Right ventricle myocardium superior (tissue), 1 donor: ENCODE data around the gene SLC39A13. TPM values are rescaled to one million over a fixed set of nuclear protein-coding genes. Genes with fewer than 3 reads are reported as not detected.

Experiments used
- ATAC-seq: fragments of 200-7000 bp; cut with Tn5 transposase; one replicate; pipeline ENCODE4 v1.9.1; 2020; ENCODE audit warnings: mild to moderate bottlenecking; ENCODE audit not compliant: poor library complexity
- DNase-seq: peaks from one replicate; pipeline ENCODE4 v3.0.0-alpha.2; 2020
- intact Hi-C: fragments of 100-400 bp; cut with DNase I; formaldehyde crosslinking; loops from one replicate; pipeline ENCODE4 v1.11.2; 2022
- total RNA-seq: library from RNA; stranded (reverse); fragmentation: NEBNext Ultra II Directional; extraction: Animal tissue kit (Norgen Biotek cat#: 25700); gene quantifications from one replicate; pipeline ENCODE4 v1.2.1, GENCODE V29; 2021
- donor health status: DM: no; HTN: yes; CAD: no; lungs with severe emphysema.

Gene SLC39A13
- total RNA-seq, 1 donor from 2014 or later: 34.5 TPM

- ATAC-seq (peak; percentile 47), DNase-seq (peak; percentile 84)
- intact Hi-C loops: no loop called here
Observed at GRCh38 chr11:47394322-47395222, 13.8 kb upstream of the SLC39A13 start.

DNA sequence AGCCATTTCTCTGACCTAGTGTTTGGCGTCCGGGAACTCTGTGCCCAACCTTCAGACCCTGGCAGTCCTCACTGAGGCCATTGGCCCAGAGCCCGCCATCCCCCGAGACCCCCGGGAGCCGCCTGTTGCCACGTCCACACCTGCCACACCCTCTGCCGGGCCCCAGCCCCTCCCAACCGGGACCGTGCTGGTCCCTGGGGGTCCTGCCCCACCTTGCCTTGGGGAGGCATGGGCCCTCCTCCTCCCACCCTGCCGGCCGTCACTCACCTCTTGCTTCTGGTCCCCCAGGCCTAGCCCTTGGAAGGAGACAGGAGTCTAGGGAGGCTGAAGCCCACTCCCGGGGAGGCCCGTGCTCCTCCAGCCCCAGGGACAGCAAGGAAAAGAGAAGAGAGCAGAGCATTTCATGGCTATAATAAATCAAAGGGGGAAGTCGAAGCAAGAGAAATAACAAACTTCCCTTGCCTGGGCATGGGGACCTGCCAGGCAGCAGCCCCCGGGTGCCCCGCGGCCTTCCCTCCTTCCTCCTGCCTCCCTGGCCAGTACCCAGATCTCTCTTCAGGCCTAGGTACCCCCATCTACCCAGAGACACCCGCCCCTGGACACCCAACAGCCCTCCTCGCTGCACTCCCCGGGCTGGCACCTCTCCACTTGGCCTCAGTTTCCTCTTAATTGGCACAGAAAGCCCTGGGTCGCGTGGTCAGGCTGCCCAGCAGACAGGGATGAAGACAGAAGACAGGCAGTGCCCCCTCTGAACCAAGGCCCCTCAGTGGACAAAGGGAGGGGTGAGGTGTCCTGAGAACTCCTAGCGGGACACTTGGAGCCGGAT is 13.0 kb upstream of the SLC39A13 start:
- DNase-seq (peak; percentile 51), ATAC-seq (no peak)
- intact Hi-C loops: no loop called here

DNA sequence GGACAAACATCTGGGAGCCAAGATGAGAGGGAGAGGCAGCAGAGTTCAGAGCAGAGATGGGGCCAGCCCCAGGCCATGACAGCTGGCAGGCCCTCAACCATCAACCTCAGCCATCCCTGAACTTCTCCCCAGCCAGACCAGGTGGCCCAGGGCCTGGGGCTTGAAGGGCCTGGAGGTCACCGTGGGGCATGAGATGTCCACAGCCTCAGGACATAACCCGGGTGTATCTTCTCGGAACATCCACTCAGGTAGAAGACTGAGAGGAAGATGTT is 12.4 kb upstream of the SLC39A13 start:
- intact Hi-C loops: no loop called here
- ATAC-seq: no peak
- DNase-seq: no peak

DNA sequence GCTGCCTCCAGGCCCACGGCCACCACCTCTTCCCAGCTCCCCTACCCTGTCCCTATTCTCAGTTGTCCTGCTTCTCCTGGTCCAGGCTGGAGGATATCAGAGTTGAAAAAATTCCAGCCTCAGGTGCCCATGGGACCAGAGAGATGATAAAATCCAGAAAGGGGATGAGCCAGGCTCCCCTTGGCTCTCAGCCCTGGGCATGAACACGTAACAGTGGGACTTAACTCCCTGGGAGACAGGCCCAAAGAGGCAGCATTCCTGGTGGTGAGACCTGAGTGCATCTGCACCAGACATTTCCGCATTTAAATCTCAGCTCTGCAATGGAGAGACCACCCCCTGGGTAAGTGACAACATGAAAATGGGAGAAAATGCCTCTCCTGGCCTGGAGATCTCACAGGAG is 10.4 kb upstream of the SLC39A13 start:
- no peak for DNase-seq
- intact Hi-C loops: no loop called here
- no peak for ATAC-seq

GRCh38 chr11:47398551-47398950 is 9.8 kb upstream of the SLC39A13 start:
- DNase-seq: peak; percentile 46
- ATAC-seq: no peak
- intact Hi-C loops: no loop called here

GRCh38 chr11:47399860-47400767 is 8.3 kb upstream of the SLC39A13 start:
- intact Hi-C loops: no loop called here
- DNase-seq: peak; percentile 60
- ATAC-seq: peak; percentile 86

DNA sequence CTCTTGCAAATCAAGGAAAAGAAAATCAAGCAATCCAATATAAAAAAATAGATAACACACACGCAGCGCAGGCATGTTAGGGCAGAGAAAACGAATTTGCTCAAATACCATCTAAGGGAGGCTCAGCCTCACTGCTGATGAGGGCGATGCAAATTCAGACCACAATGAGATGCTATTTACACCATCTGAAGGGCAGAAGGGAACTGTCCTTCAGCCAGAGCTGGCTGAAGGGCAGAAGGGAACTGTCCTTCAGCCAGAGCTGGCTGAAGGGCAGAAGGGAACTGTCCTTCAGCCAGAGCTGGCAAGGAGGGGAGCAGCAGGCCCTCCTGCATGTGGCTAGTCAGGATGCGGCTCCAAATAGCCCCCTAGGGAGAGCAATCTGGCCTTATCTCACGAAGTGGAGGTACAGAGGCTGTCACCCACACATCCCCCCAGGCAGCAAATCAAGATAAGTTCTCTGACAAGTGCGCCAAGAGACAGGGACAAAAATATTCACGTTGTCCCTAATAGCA is 7.6 kb upstream of the SLC39A13 start:
- ATAC-seq: peak; percentile 93
- DNase-seq: peak; percentile 52
- intact Hi-C loops: no loop called here

- peak; percentile 20 for DNase-seq
- intact Hi-C loops: no loop called here
- no peak for ATAC-seq
Observed at GRCh38 chr11:47403135-47403534, 5.3 kb upstream of the SLC39A13 start.

GRCh38 chr11:47403571-47403970 is 4.8 kb upstream of the SLC39A13 start:
- ATAC-seq (no peak), DNase-seq (peak; percentile 7)
- intact Hi-C loops: no loop called here

- DNase-seq: peak; percentile 45
- intact Hi-C loops: no loop called here
- ATAC-seq: no peak
Observed at GRCh38 chr11:47406896-47407745, 1.3 kb upstream of the SLC39A13 start.

GRCh38 chr11:47408598-47409439 is 429 bp downstream of the SLC39A13 start:
- peak; percentile 61 for DNase-seq
- peak; percentile 9 for ATAC-seq
- intact Hi-C loops: no loop called here

DNA sequence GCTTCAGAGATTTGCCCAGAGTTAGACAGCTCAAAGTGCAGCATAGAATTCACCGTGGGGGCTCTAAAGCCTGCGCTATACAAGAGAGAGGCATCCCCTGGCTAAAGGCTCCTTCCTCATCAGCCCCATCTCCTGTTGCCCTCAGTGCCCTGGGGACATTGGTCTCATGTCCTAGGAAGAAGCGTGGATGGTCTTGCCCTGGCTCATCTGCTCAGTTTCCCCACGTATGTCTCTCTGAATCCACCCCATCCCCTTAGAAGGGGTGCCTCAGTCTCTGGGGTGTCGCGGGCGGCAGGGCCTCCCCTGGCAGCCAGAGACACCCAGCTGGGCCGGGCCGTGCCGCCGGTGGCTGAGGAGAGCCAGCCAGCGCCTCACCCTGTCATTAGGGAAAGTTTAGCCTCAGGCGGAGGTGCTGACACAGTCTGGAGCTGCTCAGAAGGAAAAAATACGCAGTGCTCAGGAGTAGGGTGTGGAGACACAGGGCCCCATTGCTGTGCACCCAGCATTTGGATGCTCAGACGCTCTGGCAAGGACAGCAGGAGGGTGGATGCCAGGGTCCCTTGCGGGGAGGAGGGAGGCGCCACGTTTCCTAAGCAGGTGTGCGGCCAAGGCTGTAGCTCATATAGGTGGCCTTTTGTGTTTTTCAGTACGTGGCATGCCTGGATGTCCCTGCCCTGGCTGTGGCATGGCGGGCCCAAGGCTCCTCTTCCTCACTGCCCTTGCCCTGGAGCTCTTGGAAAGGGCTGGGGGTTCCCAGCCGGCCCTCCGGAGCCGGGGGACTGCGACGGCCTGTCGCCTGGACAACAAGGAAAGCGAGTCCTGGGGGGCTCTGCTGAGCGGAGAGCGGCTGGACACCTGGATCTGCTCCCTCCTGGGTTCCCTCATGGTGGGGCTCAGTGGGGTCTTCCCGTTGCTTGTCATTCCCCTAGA is 1.3 kb downstream of the SLC39A13 start:
- intact Hi-C loops: no loop called here
- ATAC-seq: no peak
- no peak for DNase-seq

DNA sequence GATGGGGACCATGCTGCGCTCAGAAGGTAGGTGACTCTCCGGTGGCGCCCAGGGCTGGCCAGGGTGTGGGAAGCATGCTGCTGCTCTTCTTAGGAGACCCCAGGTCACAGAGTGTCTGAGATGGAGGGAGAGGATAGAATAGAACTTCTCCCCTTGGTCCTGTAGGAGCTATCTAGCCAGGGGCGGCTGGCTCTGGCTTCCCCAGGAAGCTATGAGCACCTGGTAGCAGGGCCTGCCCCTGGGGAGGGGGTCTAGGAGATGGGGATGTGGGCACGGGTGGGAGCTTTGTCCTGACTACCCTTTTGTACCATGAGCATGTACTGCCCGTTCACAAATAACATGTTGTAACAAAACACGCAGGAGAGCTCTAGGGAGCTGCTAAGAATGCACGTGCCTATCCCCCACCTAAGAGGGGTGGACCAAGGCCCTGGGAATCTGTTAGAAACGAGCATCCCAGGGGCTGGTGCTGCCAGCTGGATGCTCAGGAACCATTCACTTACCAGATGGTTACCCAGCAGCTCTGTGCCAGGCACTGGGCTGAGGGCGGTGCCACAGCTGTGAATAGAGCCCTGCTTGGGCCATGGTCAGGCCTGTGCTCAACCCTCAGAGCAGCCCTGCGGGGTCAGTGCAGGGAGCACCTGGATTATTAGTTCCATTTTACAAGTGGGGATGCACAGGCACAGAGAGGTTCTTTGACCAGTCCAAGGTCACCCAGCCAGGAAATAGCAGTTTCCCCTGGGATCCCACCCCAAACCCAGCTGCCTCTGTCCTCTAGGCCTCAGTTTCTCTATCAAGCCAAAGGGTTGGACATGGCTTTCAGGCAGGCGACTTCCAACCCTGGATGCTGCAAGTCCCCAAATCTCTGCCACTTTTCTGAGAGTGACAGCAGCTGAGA is 2.2 kb downstream of the SLC39A13 start:
- DNase-seq: no peak
- intact Hi-C loops: no loop called here

GRCh38 chr11:47411884-47412746 is 3.7 kb downstream of the SLC39A13 start:
- intact Hi-C loops: no loop called here
- no peak for DNase-seq
- ATAC-seq: no peak

More for the DNA sequence above, 2.2 kb downstream of the SLC39A13 start:
- no peak for ATAC-seq
